Parathyroid adenoma (tissue), 2 donors: ENCODE measurements around the gene DACH1.

ENCODE experiments used
- H2AFZ ChIP-seq: fragments of 300-600 bp; sonication (generic); one replicate; pipeline ENCODE4 v1.7.0; 2017; ENCODE audit warnings: antibody characterized with exemption, mild to moderate bottlenecking
- H3K27ac ChIP-seq: fragments of 300-600 bp; sonication (generic); one replicate; pipeline ENCODE4 v1.7.0; 2017
- H3K27me3 ChIP-seq: fragments of 300-600 bp; sonication (generic); one replicate; pipeline ENCODE4 v1.7.0; 2017; ENCODE audit warnings: low read length; ENCODE audit not compliant: control insufficient read depth, insufficient read depth
- H3K36me3 ChIP-seq: fragments of 300-600 bp; sonication (generic); one replicate; pipeline ENCODE4 v1.7.0; 2017; ENCODE audit warnings: low read length; ENCODE audit not compliant: control insufficient read depth, insufficient read depth
- H3K4me1 ChIP-seq: fragments of 300-600 bp; sonication (generic); one replicate; pipeline ENCODE4 v1.7.0; 2017; ENCODE audit warnings: control low read depth
- H3K4me2 ChIP-seq: fragments of 300-600 bp; sonication (generic); one replicate; pipeline ENCODE4 v1.7.0; 2017; ENCODE audit warnings: low read length
- H3K4me3 ChIP-seq: fragments of 300-600 bp; sonication (generic); one replicate; pipeline ENCODE4 v1.7.0; 2017; ENCODE audit warnings: low read depth, low read length
- H3K79me2 ChIP-seq: fragments of 300-600 bp; sonication (generic); one replicate; pipeline ENCODE4 v1.7.0; 2017; ENCODE audit warnings: control low read depth
- H3K9ac ChIP-seq: fragments of 300-600 bp; sonication (generic); one replicate; pipeline ENCODE4 v1.7.0; 2017; ENCODE audit warnings: mild to moderate bottlenecking
- H3K9me3 ChIP-seq: fragments of 300-600 bp; sonication (generic); one replicate; pipeline ENCODE4 v1.7.0; 2017; ENCODE audit warnings: low read length; ENCODE audit not compliant: control insufficient read depth
- TF ChIP-seq, protein P1 (sequence below): fragments of 300-600 bp; sonication (generic); IDR thresholded peaks from one replicate; pipeline ENCODE4 v1.7.0; 2017; ENCODE audit warnings: antibody characterized with exemption, mild to moderate bottlenecking
- donor health status: primary hyperparathyroidism.

DACH1 gene

GRCh38 chr13:71454509-71454908 is 412.5 kb downstream of the DACH1 start:
- Histone ChIP-seq H3K79me2 (no peaks in the 10 kb centered on the region), H3K4me1 (no peaks in the 10 kb centered on the region), H3K9me3 (no peaks in the 10 kb centered on the region), H3K27ac (no peak overlapping the region), H3K36me3 (no peaks in the 10 kb centered on the region), H3K4me3 (no peak overlapping the region), H3K9ac (no peak overlapping the region), H2AFZ (no peak overlapping the region), H3K27me3 (no peaks in the 10 kb centered on the region), H3K4me2 (no peak overlapping the region)
- TF ChIP-seq, protein P1, sequence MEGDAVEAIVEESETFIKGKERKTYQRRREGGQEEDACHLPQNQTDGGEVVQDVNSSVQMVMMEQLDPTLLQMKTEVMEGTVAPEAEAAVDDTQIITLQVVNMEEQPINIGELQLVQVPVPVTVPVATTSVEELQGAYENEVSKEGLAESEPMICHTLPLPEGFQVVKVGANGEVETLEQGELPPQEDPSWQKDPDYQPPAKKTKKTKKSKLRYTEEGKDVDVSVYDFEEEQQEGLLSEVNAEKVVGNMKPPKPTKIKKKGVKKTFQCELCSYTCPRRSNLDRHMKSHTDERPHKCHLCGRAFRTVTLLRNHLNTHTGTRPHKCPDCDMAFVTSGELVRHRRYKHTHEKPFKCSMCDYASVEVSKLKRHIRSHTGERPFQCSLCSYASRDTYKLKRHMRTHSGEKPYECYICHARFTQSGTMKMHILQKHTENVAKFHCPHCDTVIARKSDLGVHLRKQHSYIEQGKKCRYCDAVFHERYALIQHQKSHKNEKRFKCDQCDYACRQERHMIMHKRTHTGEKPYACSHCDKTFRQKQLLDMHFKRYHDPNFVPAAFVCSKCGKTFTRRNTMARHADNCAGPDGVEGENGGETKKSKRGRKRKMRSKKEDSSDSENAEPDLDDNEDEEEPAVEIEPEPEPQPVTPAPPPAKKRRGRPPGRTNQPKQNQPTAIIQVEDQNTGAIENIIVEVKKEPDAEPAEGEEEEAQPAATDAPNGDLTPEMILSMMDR, result no peak

- no peaks in the 10 kb centered on the region for H3K36me3 ChIP-seq
- no peak overlapping the region for H3K27ac ChIP-seq
- TF ChIP-seq, protein P1, result no peak
- H3K27me3 ChIP-seq, result no peaks in the 10 kb centered on the region
- H2AFZ ChIP-seq, result no peak overlapping the region
- no peaks in the 10 kb centered on the region for H3K79me2 ChIP-seq
- no peaks in the 10 kb centered on the region for H3K4me1 ChIP-seq
- no peaks in the 10 kb centered on the region for H3K9me3 ChIP-seq
- H3K4me3 ChIP-seq, result no peak overlapping the region
- no peak overlapping the region for H3K4me2 ChIP-seq
- no peak overlapping the region for H3K9ac ChIP-seq
Measured at GRCh38 chr13:71448080-71448630, 418.8 kb downstream of the DACH1 start.

DNA sequence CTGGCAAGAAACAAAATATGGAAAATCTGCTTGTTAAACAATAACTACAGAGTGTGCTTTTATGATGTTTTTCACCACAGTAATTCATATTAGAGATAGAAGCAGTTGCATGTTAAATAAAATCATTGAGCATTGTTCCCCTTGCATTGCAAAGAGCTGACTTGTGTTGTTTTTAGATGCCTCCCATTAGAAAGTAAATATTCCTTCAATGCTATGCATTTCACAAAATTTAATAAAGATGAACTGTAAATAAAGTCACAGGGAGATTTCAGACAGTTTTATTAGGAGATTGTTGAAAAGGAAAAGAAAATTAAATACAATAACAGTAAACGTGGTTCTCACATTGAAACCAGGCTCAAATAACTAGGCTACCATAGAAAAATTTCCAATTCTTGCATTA is 429.3 kb downstream of the DACH1 start:
- no peak overlapping the region for H3K4me3 ChIP-seq
- no peak overlapping the region for H3K4me2 ChIP-seq
- TF ChIP-seq, protein P1, result no peak
- no peaks in the 10 kb centered on the region for H3K79me2 ChIP-seq
- H3K9ac ChIP-seq, result no peak overlapping the region
- H3K36me3 ChIP-seq, result no peaks in the 10 kb centered on the region
- peaks cover 2% of the 10 kb centered on the region for H3K4me1 ChIP-seq
- no peak overlapping the region for H3K27ac ChIP-seq
- no peak overlapping the region for H2AFZ ChIP-seq
- H3K9me3 ChIP-seq, result no peaks in the 10 kb centered on the region
- H3K27me3 ChIP-seq, result no peaks in the 10 kb centered on the region

DNA sequence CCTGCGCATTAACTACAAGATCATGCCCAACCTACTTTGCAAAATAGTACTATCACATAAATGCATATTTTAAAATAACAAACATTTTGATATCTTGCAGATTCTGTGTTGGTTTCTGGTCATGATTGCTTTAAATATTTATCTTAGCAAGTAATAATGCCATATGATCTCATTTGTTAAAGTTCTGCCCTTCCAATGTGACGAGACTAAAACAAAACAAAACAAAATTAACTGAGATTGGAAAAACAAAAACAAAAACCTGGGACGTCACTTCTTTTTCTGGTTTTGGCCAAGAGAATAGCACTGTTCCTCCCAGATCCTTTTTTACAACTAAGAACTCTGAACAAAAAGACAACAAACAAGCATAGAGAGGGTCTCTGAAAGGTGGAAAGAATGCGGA is 436.3 kb downstream of the DACH1 start:
- Histone ChIP-seq H3K79me2 (no peaks in the 10 kb centered on the region), H3K4me1 (no peaks in the 10 kb centered on the region), H3K9ac (no peak overlapping the region), H3K9me3 (no peaks in the 10 kb centered on the region), H3K4me3 (no peak overlapping the region), H3K27ac (no peak overlapping the region), H3K36me3 (no peaks in the 10 kb centered on the region), H2AFZ (no peak overlapping the region), H3K27me3 (no peaks in the 10 kb centered on the region), H3K4me2 (no peak overlapping the region)
- TF ChIP-seq, protein P1, result no peak

GRCh38 chr13:71417205-71417604 is 449.8 kb downstream of the DACH1 start:
- H3K36me3 ChIP-seq, result no peaks in the 10 kb centered on the region
- no peaks in the 10 kb centered on the region for H3K79me2 ChIP-seq
- no peak overlapping the region for H3K27ac ChIP-seq
- TF ChIP-seq, protein P1, result no peak
- H3K4me1 ChIP-seq, result no peaks in the 10 kb centered on the region
- H3K27me3 ChIP-seq, result no peaks in the 10 kb centered on the region
- no peak overlapping the region for H3K9ac ChIP-seq
- no peak overlapping the region for H3K4me2 ChIP-seq
- no peak overlapping the region for H3K4me3 ChIP-seq
- H2AFZ ChIP-seq, result no peak overlapping the region
- no peaks in the 10 kb centered on the region for H3K9me3 ChIP-seq
